H1 (cell line): ENCODE measurements around the gene ISL2. TPM values are rescaled to one million over a fixed set of nuclear protein-coding genes. Genes with fewer than 3 reads are reported as not detected.

Source experiments
- CBX8 ChIP-seq: fragments of 300-800, 300-1000 bp; sonication (generic); IDR thresholded peaks from 2 replicates; pipeline ENCODE4 v1.7.1; 2016; ENCODE audit warnings: low read depth, low read length, borderline replicate concordance
- EGR1 ChIP-seq: IDR thresholded peaks from 2 replicates; pipeline ENCODE4 v1.6.1; 2011; ENCODE audit warnings: low read depth, low read length, borderline replicate concordance
- HDAC2 ChIP-seq, 2 experiments: fragments of 300-600 bp in 1 of 2; sonication (generic) in 1 of 2; IDR thresholded peaks; 2 replicates each; pipeline ENCODE4 v1.6.1; 2011 to 2012; ENCODE audit warnings: low read depth in 2 of 2, low read length in 2 of 2, mild to moderate bottlenecking in 2 of 2, moderate library complexity in 2 of 2, borderline replicate concordance in 1 of 2, inconsistent platforms in 1 of 2
- KDM4A ChIP-seq: IDR thresholded peaks from one replicate; pipeline ENCODE4 v1.7.1; 2012; ENCODE audit warnings: low read depth, mild to moderate bottlenecking, moderate library complexity, low read length, inconsistent platforms; ENCODE audit not compliant: severe bottlenecking
- POLR2AphosphoS5 ChIP-seq: IDR thresholded peaks from 2 replicates; pipeline ENCODE4 v1.6.1; 2011; ENCODE audit warnings: low read depth, low read length
- SUZ12 ChIP-seq: fragments of 200-600 bp; sonication (generic); IDR thresholded peaks from 2 replicates; pipeline ENCODE4 v1.6.1; 2012; ENCODE audit warnings: mild to moderate bottlenecking, inconsistent platforms, low read length, moderate library complexity, mixed read lengths
- YY1 ChIP-seq: IDR thresholded peaks from 2 replicates; pipeline ENCODE4 v1.6.1; 2011; ENCODE audit warnings: low read depth, mild to moderate bottlenecking, low read length
- ZNF274 ChIP-seq: IDR thresholded peaks from 2 replicates; pipeline ENCODE4 v1.7.0; 2012; ENCODE audit warnings: low read length, borderline replicate concordance; ENCODE audit errors: extremely low read depth
- polyA plus RNA-seq, 7 experiments: library from polyadenylated mRNA; depleted of rRNA in 3 of 7; stranded (reverse) in 5 of 7; unstranded in 2 of 7; fragments of >200 nt in 5 of 7; fragments of 200-250 nt in 2 of 7; gene quantifications; 1 replicate in 5 of 7; 2 replicates in 1 of 7; 4 replicates in 1 of 7; pipeline versions ENCODE4 v1.2.1 to v1.2.3, GENCODE V29; 2011 to 2013; ENCODE audit warnings: missing spikeins in 2 of 7, mixed read lengths in 2 of 7
- total RNA-seq: library from RNA; stranded (reverse); fragmentation: NEBNext Ultra II Directional; extraction: Animal tissue kit (Norgen Biotek cat#: 25700); gene quantifications from 2 replicates; pipeline ENCODE4 v1.2.1, GENCODE V29; 2021

The ISL2 gene
- total and polyA plus RNA-seq, 2 of the 8 experiments (the other 6 are each of a cell fraction or from before 2014, with no cell fraction given), result 0.32 to 0.99 TPM

DNA sequence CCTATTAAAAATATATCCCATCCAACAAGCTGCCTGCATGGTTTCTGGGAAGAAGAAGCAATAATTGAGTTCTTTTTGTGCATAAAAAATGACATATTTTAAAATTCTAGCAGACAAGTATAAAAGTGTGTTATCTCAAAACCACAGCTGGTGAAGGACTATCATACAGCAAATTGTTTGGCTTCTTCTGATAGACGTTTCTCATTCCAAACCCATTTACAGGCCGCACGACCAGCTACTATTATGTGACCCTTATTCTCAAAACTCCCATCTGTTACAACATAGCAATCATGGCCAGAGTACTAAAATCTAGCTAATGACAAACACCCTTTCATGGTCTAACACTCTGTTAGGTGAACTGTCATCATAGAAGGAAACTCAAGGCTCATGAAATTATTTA lies 47.0 kb upstream of the ISL2 start (continued):
- TF ChIP-seq KDM4A (no peak), POLR2AphosphoS5 (no peak), CBX8 (no peak), HDAC2 (IDR thresholded peaks at IDR 0.05; ENCODE audit: borderline replicate concordance in 1 of 2, low read depth in 2 of 2, low read length in 2 of 2) (no peak), EGR1 (no peak), SUZ12 (no peak), ZNF274 (no peak), YY1 (no peak)
